GM19455 (cell line): ENCODE data around the gene NEFH.

Experiments
- ATAC-seq: cut with Tn5 transposase; IDR thresholded peaks from one replicate; pipeline ENCODE4 v1.9.1; 2021; ENCODE audit not compliant: unreplicated experiment

NEFH gene

DNA sequence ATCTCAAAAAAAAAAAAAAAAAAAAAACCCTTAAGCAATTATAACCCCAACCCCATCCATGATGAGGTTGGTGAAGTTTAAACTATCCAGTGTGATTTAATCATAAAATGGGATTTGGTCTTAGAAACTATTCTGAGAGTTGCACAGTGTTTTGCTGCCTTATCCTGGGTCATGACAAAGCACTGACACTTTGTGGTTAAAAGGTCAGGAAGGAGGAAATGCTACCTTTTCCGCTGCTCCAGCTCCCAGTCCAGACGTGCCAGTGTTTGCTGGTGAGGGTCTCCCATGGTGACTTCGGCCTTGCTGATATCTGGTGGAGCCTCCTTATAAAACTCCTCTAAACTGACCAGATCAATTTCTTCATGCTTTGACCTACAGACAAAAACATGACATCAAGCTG, 59.1 kb downstream of the NEFH start:
- ATAC-seq, result no peak
